ENCODE results near the gene YARS1. TPM values are rescaled to one million over a fixed set of nuclear protein-coding genes. Genes with fewer than 3 reads are reported as not detected.

YARS1 gene
- total RNA-seq, 4 donors from 2014 or later, result 29.1 to 54.1 (median 46.0) TPM

DNA sequence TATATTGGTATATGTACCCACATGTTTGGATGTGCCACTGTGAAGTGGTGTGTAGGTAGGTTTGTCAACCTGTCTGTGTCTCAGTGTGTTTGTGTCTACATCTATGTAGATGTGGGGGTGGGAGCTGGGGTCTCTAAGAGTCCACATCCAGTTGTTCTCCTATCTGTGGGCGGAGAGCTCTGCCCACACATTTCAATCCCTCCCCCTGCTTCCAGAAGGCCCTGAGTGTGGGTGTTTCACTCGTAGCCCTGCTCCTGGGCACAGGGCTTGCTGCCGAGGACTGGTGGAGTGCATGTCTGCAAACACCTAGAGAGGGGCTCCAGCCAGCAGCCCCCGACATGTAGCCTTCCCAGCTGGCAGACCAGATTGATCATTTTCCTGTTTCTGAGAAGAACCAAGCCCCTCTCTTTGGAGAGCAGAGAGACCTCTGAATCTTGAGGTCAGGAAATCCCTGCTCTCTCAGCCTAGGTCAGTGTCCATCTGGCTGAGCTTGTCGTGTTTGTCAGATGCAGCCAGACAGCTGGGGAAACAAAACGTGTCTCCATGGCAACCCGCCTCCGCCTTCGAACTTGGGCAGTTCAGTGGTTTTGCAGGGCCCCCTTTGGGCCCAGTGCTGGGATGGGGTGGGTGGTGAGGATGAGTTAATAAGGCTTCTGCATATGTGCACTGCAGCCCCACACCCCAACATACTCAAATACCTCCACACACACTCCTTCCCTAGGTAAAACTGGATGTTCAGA, 83.4 kb downstream of the YARS1 start:
- WGBS, 2 donors (ENCODE audit: low coverage in 1 of 2), result no CpG with 5 or more reads among the region's 9 CpGs
- H3K36me3 ChIP-seq, result no peaks in the 10 kb centered on the region
- TF ChIP-seq EP300 (IDR thresholded peaks at IDR 0.05) (no peak), POLR2A (IDR thresholded peaks at IDR 0.05) (no peak), POLR2AphosphoS5 (IDR thresholded peaks at IDR 0.05) (no peak)
- TF ChIP-seq, protein P1, sequence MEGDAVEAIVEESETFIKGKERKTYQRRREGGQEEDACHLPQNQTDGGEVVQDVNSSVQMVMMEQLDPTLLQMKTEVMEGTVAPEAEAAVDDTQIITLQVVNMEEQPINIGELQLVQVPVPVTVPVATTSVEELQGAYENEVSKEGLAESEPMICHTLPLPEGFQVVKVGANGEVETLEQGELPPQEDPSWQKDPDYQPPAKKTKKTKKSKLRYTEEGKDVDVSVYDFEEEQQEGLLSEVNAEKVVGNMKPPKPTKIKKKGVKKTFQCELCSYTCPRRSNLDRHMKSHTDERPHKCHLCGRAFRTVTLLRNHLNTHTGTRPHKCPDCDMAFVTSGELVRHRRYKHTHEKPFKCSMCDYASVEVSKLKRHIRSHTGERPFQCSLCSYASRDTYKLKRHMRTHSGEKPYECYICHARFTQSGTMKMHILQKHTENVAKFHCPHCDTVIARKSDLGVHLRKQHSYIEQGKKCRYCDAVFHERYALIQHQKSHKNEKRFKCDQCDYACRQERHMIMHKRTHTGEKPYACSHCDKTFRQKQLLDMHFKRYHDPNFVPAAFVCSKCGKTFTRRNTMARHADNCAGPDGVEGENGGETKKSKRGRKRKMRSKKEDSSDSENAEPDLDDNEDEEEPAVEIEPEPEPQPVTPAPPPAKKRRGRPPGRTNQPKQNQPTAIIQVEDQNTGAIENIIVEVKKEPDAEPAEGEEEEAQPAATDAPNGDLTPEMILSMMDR (IDR thresholded peaks at IDR 0.05), result no peak
- ATAC-seq, result no peak
- no peaks in the 10 kb centered on the region for H3K9me3 ChIP-seq
- H3K27ac ChIP-seq, result no peak overlapping the region
- no peaks in the 10 kb centered on the region for H3K4me1 ChIP-seq
- no peaks in the 10 kb centered on the region for H3K27me3 ChIP-seq
- H3K4me3 ChIP-seq, result no peak overlapping the region

DNA sequence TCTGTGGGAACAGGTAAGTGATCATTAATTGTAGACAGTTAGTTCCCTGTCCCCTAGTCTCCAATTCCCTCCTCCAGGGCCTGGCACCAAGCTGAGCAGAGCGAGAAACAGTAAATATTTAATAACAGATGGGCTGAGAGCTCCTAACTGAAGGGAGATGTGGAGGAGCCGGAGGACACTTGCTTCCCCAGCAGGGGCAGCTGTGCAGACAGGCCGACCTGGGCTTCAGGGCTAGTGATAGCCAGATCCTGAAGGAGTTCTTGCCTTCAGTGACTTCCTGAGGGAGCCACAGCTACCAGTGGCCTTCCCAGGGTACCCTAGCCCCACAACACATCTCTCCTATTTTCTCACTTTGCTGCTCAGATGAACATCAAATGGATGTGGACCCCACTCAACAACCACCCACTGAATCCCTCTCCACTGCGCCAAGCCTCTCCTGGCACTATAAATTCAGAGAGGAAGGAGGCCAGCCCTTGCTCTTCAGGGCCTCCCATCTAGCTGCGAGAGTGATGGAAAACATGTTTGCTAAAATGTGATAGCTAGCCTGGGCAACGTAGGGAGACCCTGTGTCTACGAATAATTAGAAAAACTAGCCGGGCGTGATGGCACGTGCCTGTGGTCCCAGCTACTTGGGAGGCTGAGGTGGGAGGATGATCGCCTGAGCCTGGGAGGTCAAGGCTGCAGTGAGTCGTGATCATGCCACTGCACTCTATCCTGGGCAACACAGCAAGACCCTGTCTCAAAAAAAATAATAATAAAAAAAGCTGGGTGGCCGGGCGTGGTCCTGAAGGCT, 87.7 kb downstream of the YARS1 start:
- Histone ChIP-seq H3K4me1 (peaks cover 0 to 15% (median 10%) of the 10 kb centered on the region in 3 donors), H3K36me3 (no peaks in the 10 kb centered on the region), H3K27ac (no peak overlapping the region), H3K4me3 (no peak overlapping the region), H3K27me3 (no peaks in the 10 kb centered on the region), H3K9me3 (no peaks in the 10 kb centered on the region)
- no peak for ATAC-seq
- TF ChIP-seq POLR2AphosphoS5 (IDR thresholded peaks at IDR 0.05) (no peak), EP300 (IDR thresholded peaks at IDR 0.05) (no peak), POLR2A (IDR thresholded peaks at IDR 0.05) (no peak)
- TF ChIP-seq, protein P1 (IDR thresholded peaks at IDR 0.05), result no peak
- 40 to 97% methylated on average over 1 to 6 of the region's 14 CpGs for WGBS, 2 donors (ENCODE audit: low coverage in 1 of 2)

DNA sequence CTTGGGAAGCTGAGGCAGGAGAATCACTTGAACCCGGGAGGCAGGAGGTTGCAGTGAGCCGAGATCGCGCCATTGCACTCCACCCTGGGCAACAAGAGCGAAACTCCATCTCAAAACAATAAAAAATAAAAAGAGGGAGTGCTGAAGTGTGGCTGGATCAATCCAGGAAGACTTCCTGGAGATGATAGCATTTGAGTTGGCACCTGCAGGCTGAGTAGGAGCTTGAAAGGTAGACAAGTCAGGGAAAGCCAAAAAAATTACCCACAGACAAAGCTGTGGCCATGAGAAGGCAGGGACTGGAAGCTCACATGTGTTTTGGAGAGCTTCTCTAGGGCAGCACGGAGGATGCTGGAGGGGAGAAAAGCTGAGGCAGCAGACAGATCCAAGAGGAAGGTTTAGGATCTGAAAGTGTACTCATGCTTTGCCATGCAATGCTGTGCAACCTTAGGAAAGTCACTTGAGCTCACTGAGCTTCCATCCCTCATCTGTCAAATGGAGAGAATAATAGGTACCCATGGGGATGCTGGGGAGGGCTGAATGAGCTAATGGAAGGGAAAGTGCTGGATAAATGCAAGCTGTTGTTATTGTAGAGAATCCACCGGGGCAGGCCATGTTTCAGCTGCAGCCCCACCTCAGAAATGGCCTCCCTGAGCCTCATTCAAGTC, 88.6 kb downstream of the YARS1 start:
- Histone ChIP-seq H3K4me3 (no peak overlapping the region), H3K27ac (no peak overlapping the region), H3K4me1 (peaks cover 0 to 15% (median 10%) of the 10 kb centered on the region in 3 donors), H3K27me3 (no peaks in the 10 kb centered on the region), H3K36me3 (no peaks in the 10 kb centered on the region), H3K9me3 (no peaks in the 10 kb centered on the region)
- no peak for ATAC-seq
- 86% methylated on average over 7 of the region's 7 CpGs; no CpG with 5 or more reads in 1 of the 2 donors for WGBS, 2 donors (ENCODE audit: low coverage in 1 of 2)
- TF ChIP-seq EP300 (IDR thresholded peaks at IDR 0.05) (no peak), POLR2A (IDR thresholded peaks at IDR 0.05) (no peak), POLR2AphosphoS5 (IDR thresholded peaks at IDR 0.05) (no peak)
- TF ChIP-seq, protein P1 (IDR thresholded peaks at IDR 0.05), result no peak

DNA sequence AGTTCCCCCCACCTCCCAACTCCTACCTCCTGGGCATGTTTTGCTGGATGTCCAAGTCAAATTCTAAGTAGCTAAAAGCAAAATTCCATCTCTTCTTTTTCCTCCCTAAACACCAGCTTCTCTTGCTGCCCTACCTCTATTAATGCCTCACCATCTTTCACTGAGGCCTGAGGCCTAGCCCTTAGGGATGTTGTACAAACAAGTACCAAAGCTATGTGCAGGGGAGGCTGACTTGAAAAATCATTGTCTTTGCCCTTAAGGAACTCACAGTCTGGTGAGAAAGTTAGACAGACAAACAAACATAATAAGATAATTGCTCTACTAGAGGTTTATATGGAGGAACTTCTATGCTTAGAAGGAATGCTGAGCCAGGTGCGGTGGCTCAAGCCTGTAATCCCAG, 89.3 kb downstream of the YARS1 start:
- Histone ChIP-seq H3K27ac (no peak overlapping the region), H3K4me1 (peaks cover 0 to 15% (median 10%) of the 10 kb centered on the region in 3 donors), H3K4me3 (no peak overlapping the region), H3K27me3 (no peaks in the 10 kb centered on the region), H3K36me3 (no peaks in the 10 kb centered on the region), H3K9me3 (no peaks in the 10 kb centered on the region)
- WGBS, 2 donors (ENCODE audit: low coverage in 1 of 2), result 100% methylated on average over 1 of the region's 1 CpG; no CpG with 5 or more reads in 1 of the 2 donors
- TF ChIP-seq POLR2AphosphoS5 (IDR thresholded peaks at IDR 0.05) (no peak), EP300 (IDR thresholded peaks at IDR 0.05) (no peak), POLR2A (IDR thresholded peaks at IDR 0.05) (no peak)
- TF ChIP-seq, protein P1 (IDR thresholded peaks at IDR 0.05), result no peak
- no peak for ATAC-seq
